Mesodermal cell (in vitro differentiated cells): ENCODE measurements around the gene GBX2.

Experiments used
- H3K27ac ChIP-seq: 2 replicates; pipeline ENCODE4 v1.7.0; 2013; ENCODE audit warnings: mild to moderate bottlenecking, low read depth, low read length, moderate library complexity; ENCODE audit not compliant: severe bottlenecking
- H3K36me3 ChIP-seq: 2 replicates; pipeline ENCODE4 v1.7.1; 2013; ENCODE audit warnings: mild to moderate bottlenecking, low read length, moderate library complexity; ENCODE audit not compliant: control insufficient read depth, insufficient read depth
- H3K4me1 ChIP-seq: one replicate; pipeline ENCODE4 v1.7.1; 2013; ENCODE audit warnings: mild to moderate bottlenecking, low read length; ENCODE audit not compliant: insufficient read depth, control insufficient read depth, poor library complexity, severe bottlenecking
- H3K4me3 ChIP-seq: 2 replicates; pipeline ENCODE4 v1.7.0; 2013; ENCODE audit warnings: low read length, control low read depth, mild to moderate bottlenecking; ENCODE audit not compliant: insufficient read depth, poor library complexity, severe bottlenecking; ENCODE audit errors: extremely low read depth
- H3K9me3 ChIP-seq: 2 replicates; pipeline ENCODE4 v1.7.1; 2013; ENCODE audit warnings: mild to moderate bottlenecking, low read length, moderate library complexity; ENCODE audit not compliant: control insufficient read depth
- WGBS, 2 experiments: methylation state at CpG; one replicate each; pipeline ENCODE4 v1.1.5; 2013; ENCODE audit warnings: missing lambda C conversion rate in 2 of 2; ENCODE audit not compliant: insufficient coverage in 2 of 2; 5-methylcytosine and 5-hydroxymethylcytosine counted together

Gene GBX2

DNA sequence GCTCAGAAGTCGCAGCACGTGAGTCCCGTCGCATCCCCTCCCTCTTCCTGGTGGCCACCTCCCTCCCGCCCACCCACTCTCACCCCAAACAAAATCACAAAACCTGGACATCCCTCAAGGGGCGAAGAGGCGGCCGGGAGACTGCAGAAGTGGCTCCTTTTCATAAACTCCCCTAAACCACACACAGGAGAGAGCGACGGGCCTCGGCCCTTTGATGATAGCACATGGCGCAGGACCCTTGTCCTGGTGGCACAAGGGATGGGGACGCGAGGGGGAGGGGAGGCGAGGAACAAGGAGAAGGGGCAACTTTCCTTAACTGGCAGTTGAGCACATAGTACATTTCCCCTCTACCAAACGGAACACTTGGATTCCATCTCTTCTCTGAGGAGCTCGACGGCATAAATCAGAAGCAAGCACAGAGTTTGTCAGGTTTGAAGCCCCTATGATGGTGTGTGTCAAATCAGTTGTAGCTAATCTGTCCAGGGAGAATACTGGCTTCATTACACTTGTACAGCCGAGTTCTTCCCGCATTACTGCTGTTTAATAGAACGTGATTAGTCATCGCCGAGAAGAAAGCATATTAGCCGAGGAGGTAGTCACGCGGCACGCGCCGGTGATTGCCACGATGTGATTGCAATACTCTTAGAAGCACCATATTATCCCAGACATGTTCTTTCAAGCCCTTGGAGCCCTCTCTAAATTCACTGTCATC is 43.8 kb downstream of the GBX2 start:
- no peak overlapping the region for H3K4me3 ChIP-seq
- WGBS, 2 experiments, result 96 to 97% methylated on average over 18 to 21 of the region's 30 CpGs
- H3K9me3 ChIP-seq, result no peaks in the 10 kb centered on the region
- H3K4me1 ChIP-seq, result no peaks in the 10 kb centered on the region
- H3K27ac ChIP-seq, result no peak overlapping the region
- peaks cover 27% of the 10 kb centered on the region for H3K36me3 ChIP-seq

DNA sequence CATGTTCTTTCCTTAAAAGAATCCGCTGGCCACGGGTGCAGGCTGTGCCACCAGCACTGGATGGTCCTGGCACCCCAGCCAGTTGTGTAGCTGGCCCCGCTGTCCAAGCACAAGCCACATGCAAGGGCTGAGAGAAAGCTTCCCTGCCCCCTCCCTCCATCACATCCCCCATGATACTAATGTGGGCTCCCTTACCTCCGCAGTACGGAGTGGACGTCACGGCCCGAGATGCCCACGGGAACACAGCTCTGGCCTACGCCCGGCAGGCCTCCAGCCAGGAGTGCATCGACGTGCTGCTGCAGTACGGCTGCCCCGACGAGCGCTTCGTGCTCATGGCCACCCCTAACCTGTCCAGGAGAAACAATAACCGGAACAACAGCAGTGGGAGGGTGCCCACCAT is 44.5 kb downstream of the GBX2 start:
- Histone ChIP-seq H3K36me3 (peaks cover 23% of the 10 kb centered on the region), H3K4me1 (no peaks in the 10 kb centered on the region), H3K4me3 (no peak overlapping the region), H3K9me3 (no peaks in the 10 kb centered on the region), H3K27ac (no peak overlapping the region)
- whole genome bisulfite sequencing, 2 experiments, result 93 to 97% methylated on average over 8 to 19 of the region's 19 CpGs

DNA sequence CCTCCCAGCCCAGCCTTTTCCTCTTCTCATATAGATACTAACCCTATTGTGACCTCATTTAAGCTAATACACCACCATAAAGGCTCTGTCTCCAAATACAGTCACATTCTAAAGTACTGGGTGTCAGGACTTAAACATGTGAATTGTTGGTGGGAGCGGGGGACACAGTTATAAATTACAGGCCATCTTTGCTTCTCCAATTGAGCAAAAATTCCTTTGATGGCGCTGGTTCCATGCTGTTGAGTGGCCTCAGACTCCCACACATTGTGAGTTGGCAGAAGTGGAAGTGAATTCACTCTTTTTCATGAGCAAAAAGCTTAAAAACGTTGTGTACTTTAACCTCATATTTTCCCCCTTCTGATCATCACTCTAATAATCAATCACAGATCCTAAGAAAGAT is 46.0 kb downstream of the GBX2 start:
- Histone ChIP-seq H3K4me3 (no peak overlapping the region), H3K27ac (no peak overlapping the region), H3K4me1 (no peaks in the 10 kb centered on the region), H3K9me3 (no peaks in the 10 kb centered on the region), H3K36me3 (peaks cover 19% of the 10 kb centered on the region)
- WGBS, 2 experiments, result 100% methylated on average over 1 to 2 of the region's 3 CpGs

DNA sequence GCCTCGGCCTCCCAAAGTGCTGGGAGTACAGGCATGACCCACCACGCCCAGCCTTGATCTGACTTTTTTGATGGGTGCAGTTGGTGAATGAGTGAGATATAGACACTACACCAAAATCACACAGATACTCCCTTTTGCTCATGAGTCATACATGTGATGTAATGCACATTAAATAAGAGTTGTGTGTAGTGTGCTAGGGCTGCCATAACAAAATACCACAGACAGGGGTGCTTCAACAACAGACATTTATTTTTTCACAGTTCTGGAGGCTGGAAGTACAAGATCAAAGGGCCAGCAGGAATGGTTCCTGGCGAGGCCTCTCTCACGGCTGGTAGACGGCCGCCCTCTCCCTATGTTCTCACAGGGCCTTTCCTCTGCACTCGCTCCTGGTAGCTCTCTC is 46.6 kb downstream of the GBX2 start:
- WGBS, 2 experiments, result 94 to 96% methylated on average over 5 to 6 of the region's 7 CpGs
- Histone ChIP-seq H3K4me1 (no peaks in the 10 kb centered on the region), H3K9me3 (no peaks in the 10 kb centered on the region), H3K36me3 (peaks cover 14% of the 10 kb centered on the region), H3K27ac (no peak overlapping the region), H3K4me3 (no peak overlapping the region)

DNA sequence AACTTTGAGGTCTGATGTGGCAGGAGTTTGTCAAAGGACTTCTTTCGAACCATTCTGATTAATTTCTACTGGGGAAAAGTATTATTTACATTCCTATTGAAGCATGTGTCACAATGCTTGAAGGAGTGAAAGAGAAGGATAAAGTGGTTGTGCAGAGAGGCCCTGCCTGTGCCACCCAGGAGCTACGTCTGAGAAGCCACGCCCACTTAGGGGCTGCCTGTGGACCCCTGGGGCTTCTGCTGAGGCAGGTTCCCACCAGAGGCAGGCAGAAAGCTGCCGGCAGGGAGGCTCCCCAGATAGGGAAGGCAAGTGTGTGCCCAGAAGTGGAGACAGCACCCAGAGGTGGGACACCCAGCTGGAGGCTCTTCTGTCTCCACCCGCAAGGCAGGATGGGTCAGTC is 47.4 kb downstream of the GBX2 start:
- Histone ChIP-seq H3K4me3 (no peak overlapping the region), H3K4me1 (no peaks in the 10 kb centered on the region), H3K27ac (no peak overlapping the region), H3K36me3 (peaks cover 8% of the 10 kb centered on the region), H3K9me3 (no peaks in the 10 kb centered on the region)
- WGBS, 2 experiments, result 80 to 86% methylated on average over 4 of the region's 5 CpGs

DNA sequence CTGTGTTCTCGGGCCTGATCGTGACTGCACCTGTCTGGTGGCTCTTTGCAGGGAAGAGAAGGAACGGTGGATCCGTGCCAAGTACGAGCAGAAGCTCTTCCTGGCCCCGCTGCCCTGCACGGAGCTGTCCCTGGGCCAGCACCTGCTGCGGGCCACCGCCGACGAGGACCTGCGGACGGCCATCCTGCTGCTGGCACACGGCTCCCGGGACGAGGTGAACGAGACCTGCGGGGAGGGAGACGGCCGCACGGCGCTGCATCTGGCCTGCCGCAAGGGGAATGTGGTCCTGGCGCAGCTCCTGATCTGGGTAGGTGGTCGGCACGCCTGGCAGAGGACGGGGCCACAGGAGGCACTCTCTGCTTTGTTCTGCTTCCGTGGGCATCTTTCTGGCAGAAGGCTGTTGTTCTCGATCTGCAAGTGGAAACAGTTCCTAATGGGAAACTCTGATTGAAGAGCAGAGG is 48.0 kb downstream of the GBX2 start:
- no peak overlapping the region for H3K4me3 ChIP-seq
- no peak overlapping the region for H3K27ac ChIP-seq
- 91 to 96% methylated on average over 28 to 29 of the region's 29 CpGs for WGBS, 2 experiments
- H3K4me1 ChIP-seq, result no peaks in the 10 kb centered on the region
- no peaks in the 10 kb centered on the region for H3K9me3 ChIP-seq
- H3K36me3 ChIP-seq, result peaks cover 7% of the 10 kb centered on the region

DNA sequence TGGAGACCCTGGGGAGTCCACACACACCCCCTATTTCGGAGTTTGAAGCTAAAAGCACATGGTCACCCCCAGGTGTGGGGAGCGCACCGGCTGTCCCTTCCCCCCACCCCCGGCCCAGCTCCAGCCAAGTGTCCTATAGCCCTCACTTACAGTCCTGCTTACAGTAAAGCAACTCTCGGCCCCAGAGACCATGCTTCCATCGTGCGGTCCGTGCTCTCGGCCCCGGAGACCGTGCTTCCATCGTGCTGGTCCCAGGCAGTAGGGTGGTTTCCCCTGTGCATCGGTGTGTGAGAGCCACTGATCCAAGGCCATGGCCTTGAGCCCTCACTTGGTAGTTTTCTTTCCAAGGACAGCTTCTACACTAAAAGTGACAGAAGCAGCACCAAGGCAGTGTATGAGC is 48.7 kb downstream of the GBX2 start:
- Histone ChIP-seq H3K36me3 (peaks cover 7% of the 10 kb centered on the region), H3K4me3 (no peak overlapping the region), H3K9me3 (no peaks in the 10 kb centered on the region), H3K4me1 (no peaks in the 10 kb centered on the region), H3K27ac (no peak overlapping the region)
- 93 to 96% methylated on average over 7 to 11 of the region's 13 CpGs for WGBS, 2 experiments

DNA sequence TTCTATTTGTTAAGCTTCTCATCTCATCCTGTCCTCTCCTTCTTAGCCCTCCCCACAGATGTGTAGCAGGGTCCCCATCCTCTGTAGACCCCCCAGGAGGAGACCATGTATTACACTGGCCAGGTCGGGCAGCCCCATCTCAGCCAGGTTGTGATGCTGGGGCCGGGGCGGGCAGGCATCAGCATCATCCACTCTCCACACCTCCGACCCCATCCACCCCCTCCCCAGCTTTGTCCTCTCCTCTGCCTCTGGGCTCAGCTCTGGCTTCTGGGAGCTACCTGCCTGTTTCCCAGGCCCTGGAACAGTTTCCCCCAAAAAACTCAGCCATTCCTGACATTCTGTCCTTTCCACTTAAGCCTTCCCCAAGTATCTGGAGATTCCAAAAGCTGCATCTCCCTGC is 49.2 kb downstream of the GBX2 start:
- no peak overlapping the region for H3K4me3 ChIP-seq
- 94 to 97% methylated on average over 3 to 4 of the region's 4 CpGs for WGBS, 2 experiments
- no peaks in the 10 kb centered on the region for H3K4me1 ChIP-seq
- H3K9me3 ChIP-seq, result no peaks in the 10 kb centered on the region
- H3K36me3 ChIP-seq, result peaks cover 7% of the 10 kb centered on the region
- H3K27ac ChIP-seq, result no peak overlapping the region

DNA sequence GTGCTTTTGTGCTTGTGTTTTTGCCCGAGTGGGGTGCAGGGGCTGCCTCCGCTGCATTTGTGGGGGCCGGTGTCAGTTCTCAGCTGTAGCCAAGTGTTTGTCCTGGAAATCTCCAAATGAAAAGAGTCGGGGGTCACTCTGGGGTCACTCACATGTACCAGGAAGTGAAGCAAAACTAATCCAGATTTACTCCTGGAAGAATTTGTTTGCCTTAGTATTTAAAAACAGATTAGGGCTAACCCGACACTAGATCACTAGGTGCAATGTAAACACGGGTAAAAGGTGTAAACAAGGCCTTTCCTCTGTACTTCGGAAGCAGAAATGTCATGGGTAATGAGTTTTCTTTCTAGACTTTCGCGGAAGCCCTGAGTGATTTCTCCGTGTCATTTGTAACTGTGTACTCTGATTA is 50.3 kb downstream of the GBX2 start:
- Histone ChIP-seq H3K36me3 (peaks cover 3% of the 10 kb centered on the region), H3K4me1 (no peaks in the 10 kb centered on the region), H3K27ac (no peak overlapping the region), H3K9me3 (no peaks in the 10 kb centered on the region), H3K4me3 (no peak overlapping the region)
- 57 to 61% methylated on average over 7 to 10 of the region's 10 CpGs for WGBS, 2 experiments

DNA sequence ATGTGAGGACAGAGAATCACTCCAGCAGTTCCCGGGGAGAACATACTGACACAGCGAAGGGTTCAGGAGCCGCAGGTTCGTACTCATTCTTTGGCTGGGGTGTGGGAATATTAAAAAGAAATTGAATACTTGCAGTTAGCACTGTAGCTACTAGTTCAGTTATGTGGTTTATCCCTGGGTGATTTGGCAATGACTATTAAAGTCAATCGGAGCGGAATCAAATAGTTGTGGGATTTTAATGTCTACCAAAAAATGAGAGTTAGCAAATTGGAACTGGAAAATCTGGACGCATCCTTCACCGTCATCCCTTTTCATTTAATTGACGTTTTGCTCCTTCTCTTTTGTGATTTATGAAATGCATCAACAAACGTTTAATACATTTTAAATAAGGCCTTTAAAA is 50.8 kb downstream of the GBX2 start:
- 87 to 88% methylated on average over 8 to 10 of the region's 10 CpGs for WGBS, 2 experiments
- Histone ChIP-seq H3K27ac (no peak overlapping the region), H3K4me3 (no peak overlapping the region), H3K4me1 (no peaks in the 10 kb centered on the region), H3K9me3 (no peaks in the 10 kb centered on the region), H3K36me3 (peaks cover 3% of the 10 kb centered on the region)
